Endothelial cell (in vitro differentiated cells): ENCODE data around the gene KCTD21. TPM values are rescaled to one million over a fixed set of nuclear protein-coding genes. Genes with fewer than 3 reads are reported as not detected.

Experiments used
- DNase-seq: peaks from one replicate; pipeline ENCODE4 v3.0.0; 2021; ENCODE audit warnings: low spot score
- H3K27ac Mint-ChIP-seq: one replicate; pipeline ENCODE4 v1.8.0; 2021; ENCODE audit warnings: mixed read lengths, inconsistent platforms; ENCODE audit not compliant: unreplicated experiment
- H3K27me3 Mint-ChIP-seq: one replicate; pipeline ENCODE4 v1.8.0; 2021; ENCODE audit warnings: mild to moderate bottlenecking, moderate library complexity, mixed read lengths, inconsistent platforms; ENCODE audit not compliant: unreplicated experiment
- H3K36me3 Mint-ChIP-seq: one replicate; pipeline ENCODE4 v1.8.0; 2021; ENCODE audit warnings: mild to moderate bottlenecking, low read depth, mixed read lengths, inconsistent platforms; ENCODE audit not compliant: unreplicated experiment
- H3K4me1 Mint-ChIP-seq: one replicate; pipeline ENCODE4 v1.8.0; 2021; ENCODE audit warnings: mild to moderate bottlenecking, mixed read lengths, inconsistent platforms; ENCODE audit not compliant: unreplicated experiment
- H3K4me3 Mint-ChIP-seq: one replicate; pipeline ENCODE4 v1.8.0; 2021; ENCODE audit warnings: mild to moderate bottlenecking, mixed read lengths, inconsistent platforms; ENCODE audit not compliant: unreplicated experiment
- H3K9me3 Mint-ChIP-seq: one replicate; pipeline ENCODE4 v1.8.0; 2021; ENCODE audit warnings: mixed read lengths, inconsistent platforms; ENCODE audit not compliant: unreplicated experiment
- total RNA-seq: library from RNA; stranded (reverse); fragmentation: NEBNext Ultra II Directional; extraction: Animal tissue kit (Norgen Biotek cat#: 25700); gene quantifications from one replicate; pipeline ENCODE4 v1.2.1, GENCODE V29; 2021; ENCODE audit not compliant: unreplicated experiment
- TF ChIP-seq, protein P1 (sequence below): fragments of 200-600 bp; sonication (generic); IDR thresholded peaks from one replicate; pipeline ENCODE4 v1.5.0; 2021; ENCODE audit warnings: antibody characterized with exemption; ENCODE audit not compliant: unreplicated experiment

Gene KCTD21
- total RNA-seq, 1 donor from 2014 or later, result 11.4 TPM

DNA sequence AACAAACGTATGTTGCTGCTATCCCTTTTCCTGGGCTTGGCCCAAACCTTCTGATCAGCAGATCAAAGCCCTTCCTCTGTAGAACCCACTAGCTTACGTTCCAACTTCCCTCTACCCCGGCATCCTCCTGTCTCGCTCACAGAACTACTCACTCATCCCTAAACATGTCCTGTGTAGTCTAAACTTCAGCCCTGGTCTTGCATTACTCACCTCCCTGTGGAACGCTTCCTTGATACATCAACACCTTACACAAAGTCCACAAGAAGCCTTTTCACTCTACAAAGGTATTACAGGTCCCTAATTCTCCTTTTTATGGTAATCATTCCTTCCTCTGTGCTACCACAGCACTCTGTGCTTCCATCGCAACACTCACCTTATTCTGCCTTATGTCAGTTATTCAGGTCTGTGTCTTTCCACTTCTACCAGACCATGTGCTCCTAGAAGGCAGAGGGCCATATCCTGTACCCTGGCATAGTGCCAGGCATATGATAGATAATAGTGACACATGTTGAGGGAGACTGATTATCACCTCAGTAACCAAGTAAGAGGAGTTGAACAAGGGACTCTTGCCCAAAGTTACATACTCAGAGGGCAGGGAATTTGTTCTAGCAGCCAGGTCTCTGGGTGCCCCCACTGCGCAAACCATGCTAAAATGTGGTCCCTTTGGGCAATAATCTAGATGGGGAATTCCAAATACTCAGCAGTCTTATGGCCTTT lies 41.9 kb upstream of the KCTD21 start:
- Mint-ChIP-seq H3K4me3 (peak overlapping the region; percentile 21), H3K4me1 (peaks cover 18% of the 10 kb centered on the region), H3K27ac (peak overlapping the region; percentile 62), H3K9me3 (no peaks in the 10 kb centered on the region), H3K27me3 (peaks cover 6% of the 10 kb centered on the region), H3K36me3 (peaks cover 28% of the 10 kb centered on the region)
- DNase-seq, result no peak
- TF ChIP-seq, protein P1, sequence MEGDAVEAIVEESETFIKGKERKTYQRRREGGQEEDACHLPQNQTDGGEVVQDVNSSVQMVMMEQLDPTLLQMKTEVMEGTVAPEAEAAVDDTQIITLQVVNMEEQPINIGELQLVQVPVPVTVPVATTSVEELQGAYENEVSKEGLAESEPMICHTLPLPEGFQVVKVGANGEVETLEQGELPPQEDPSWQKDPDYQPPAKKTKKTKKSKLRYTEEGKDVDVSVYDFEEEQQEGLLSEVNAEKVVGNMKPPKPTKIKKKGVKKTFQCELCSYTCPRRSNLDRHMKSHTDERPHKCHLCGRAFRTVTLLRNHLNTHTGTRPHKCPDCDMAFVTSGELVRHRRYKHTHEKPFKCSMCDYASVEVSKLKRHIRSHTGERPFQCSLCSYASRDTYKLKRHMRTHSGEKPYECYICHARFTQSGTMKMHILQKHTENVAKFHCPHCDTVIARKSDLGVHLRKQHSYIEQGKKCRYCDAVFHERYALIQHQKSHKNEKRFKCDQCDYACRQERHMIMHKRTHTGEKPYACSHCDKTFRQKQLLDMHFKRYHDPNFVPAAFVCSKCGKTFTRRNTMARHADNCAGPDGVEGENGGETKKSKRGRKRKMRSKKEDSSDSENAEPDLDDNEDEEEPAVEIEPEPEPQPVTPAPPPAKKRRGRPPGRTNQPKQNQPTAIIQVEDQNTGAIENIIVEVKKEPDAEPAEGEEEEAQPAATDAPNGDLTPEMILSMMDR, result no peak

GRCh38 chr11:78229106-78229505 lies 40.7 kb upstream of the KCTD21 start:
- Mint-ChIP-seq H3K36me3 (peaks cover 38% of the 10 kb centered on the region), H3K9me3 (no peaks in the 10 kb centered on the region), H3K27ac (no peak overlapping the region), H3K27me3 (peaks cover 7% of the 10 kb centered on the region), H3K4me3 (peak overlapping the region; percentile 7), H3K4me1 (peaks cover 18% of the 10 kb centered on the region)
- DNase-seq, result no peak
- TF ChIP-seq, protein P1, result no peak

GRCh38 chr11:78228467-78228866 lies 40.0 kb upstream of the KCTD21 start:
- TF ChIP-seq, protein P1, result no peak
- Mint-ChIP-seq H3K4me1 (peaks cover 18% of the 10 kb centered on the region), H3K27ac (no peak overlapping the region), H3K9me3 (no peaks in the 10 kb centered on the region), H3K27me3 (peaks cover 9% of the 10 kb centered on the region), H3K4me3 (no peak overlapping the region), H3K36me3 (peaks cover 42% of the 10 kb centered on the region)
- DNase-seq, result peak; percentile 51

DNA sequence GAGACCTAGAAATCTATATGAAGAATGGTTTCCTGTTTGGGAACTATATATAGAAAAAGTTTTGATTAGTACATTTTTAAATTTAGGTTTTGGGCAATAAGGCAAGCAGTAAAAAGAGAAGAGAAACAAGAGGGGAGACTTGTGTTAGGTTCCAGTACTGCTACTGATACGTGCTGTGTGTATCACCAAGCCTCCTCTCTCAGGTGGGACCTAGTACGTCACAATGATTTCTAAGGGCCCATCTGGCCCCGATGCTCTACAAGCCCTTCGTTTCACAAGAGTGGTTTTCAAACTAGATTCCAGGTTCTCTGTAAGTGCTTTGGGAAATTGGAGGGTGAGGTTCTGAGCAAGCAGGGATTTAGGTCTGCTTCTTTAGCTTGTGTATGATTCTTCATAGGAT lies 39.5 kb upstream of the KCTD21 start:
- peaks cover 18% of the 10 kb centered on the region for H3K4me1 Mint-ChIP-seq

More for the DNA sequence above, 39.5 kb upstream of the KCTD21 start:
- H3K4me3 Mint-ChIP-seq, result no peak overlapping the region
- no peak for DNase-seq
- H3K9me3 Mint-ChIP-seq, result no peaks in the 10 kb centered on the region
- peaks cover 10% of the 10 kb centered on the region for H3K27me3 Mint-ChIP-seq
- TF ChIP-seq, protein P1, result no peak
- H3K27ac Mint-ChIP-seq, result no peak overlapping the region
- peaks cover 41% of the 10 kb centered on the region for H3K36me3 Mint-ChIP-seq
